DMS53 treated with DMSO at 0.1 percent for 48 hours (cell line): Measurements from ENCODE around the gene OR52A5.
A peak's percentile ranks its signal among the peaks of the same experiment; 100 is the strongest.

Source experiments
- DNase-seq: peaks from one replicate; lab custom pipeline; 2025; ENCODE audit not compliant: unreplicated experiment; lab: John Stamatoyannopoulos, UW

The OR52A5 gene

GRCh38 chr11:5117588-5117987 is 20.6 kb downstream of the OR52A5 start:
- no peak for DNase-seq

- no peak for DNase-seq
Observed at GRCh38 chr11:5115339-5115738, 22.8 kb downstream of the OR52A5 start.

- DNase-seq, result peak; percentile 30
Observed at GRCh38 chr11:5107285-5107684, 30.9 kb downstream of the OR52A5 start.

GRCh38 chr11:5103066-5103465 is 35.1 kb downstream of the OR52A5 start:
- DNase-seq, result no peak

GRCh38 chr11:5102246-5102645 is 35.9 kb downstream of the OR52A5 start:
- DNase-seq, result no peak

GRCh38 chr11:5096011-5096410 is 42.1 kb downstream of the OR52A5 start:
- DNase-seq, result no peak

- DNase-seq, result no peak
Observed at GRCh38 chr11:5092821-5093585, 45.2 kb downstream of the OR52A5 start.

- DNase-seq, result peak; percentile 1
Observed at GRCh38 chr11:5090668-5091067, 47.5 kb downstream of the OR52A5 start.

GRCh38 chr11:5088556-5088955 is 49.6 kb downstream of the OR52A5 start:
- no peak for DNase-seq

- no peak for DNase-seq
Observed at GRCh38 chr11:5083602-5084001, 54.6 kb downstream of the OR52A5 start.

- no peak for DNase-seq
Observed at GRCh38 chr11:5081405-5081804, 56.8 kb downstream of the OR52A5 start.
